Transverse colon (tissue), 4 donors: ENCODE data around the gene AQR.

Source experiments
- EP300 ChIP-seq: sonication (generic); formaldehyde crosslinking; IDR thresholded peaks from one replicate; pipeline ENCODE4 v1.6.1; 2017; ENCODE audit warnings: antibody characterized with exemption, low read depth
- POLR2AphosphoS5 ChIP-seq, 3 donors: sonication (generic); formaldehyde crosslinking; IDR thresholded peaks; one replicate each; pipeline ENCODE4 v1.6.1; 2016; ENCODE audit warnings: antibody characterized with exemption in 3 of 3
- TF ChIP-seq, protein P1 (sequence below), 5 experiments: fragments of 200-600 bp in 3 of 5; fragments of 450-650 bp in 2 of 5; sonication (generic) in 3 of 5; IDR thresholded peaks; 1 replicate in 2 of 5; 2 replicates in 3 of 5; pipeline ENCODE4 v1.5.1; 2016 to 2017; ENCODE audit warnings: antibody characterized with exemption in 5 of 5, inconsistent platforms in 3 of 5, mild to moderate bottlenecking in 2 of 5, moderate library complexity in 1 of 5

DNA sequence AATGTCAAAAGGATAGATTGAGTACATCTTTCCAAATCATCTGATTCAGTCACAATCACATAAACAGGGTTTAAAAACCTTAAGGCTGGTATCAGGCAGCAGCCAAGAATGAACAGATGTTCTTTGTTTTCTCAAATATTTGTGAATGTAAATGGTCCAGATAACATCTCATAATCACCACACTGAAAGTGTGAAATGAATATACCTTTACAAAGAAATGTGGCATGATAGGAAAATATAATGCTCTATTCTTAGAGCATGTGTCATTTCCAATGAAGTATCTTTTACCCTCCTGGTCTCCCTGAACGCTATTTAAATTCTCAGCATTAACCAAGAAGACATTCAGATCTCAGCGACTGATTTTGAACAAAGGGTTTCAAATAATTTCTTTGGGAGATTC lies 165.4 kb downstream of the AQR start:
- TF ChIP-seq POLR2AphosphoS5 (IDR thresholded peaks at IDR 0.05) (no peak), EP300 (no peak)
- TF ChIP-seq, protein P1, sequence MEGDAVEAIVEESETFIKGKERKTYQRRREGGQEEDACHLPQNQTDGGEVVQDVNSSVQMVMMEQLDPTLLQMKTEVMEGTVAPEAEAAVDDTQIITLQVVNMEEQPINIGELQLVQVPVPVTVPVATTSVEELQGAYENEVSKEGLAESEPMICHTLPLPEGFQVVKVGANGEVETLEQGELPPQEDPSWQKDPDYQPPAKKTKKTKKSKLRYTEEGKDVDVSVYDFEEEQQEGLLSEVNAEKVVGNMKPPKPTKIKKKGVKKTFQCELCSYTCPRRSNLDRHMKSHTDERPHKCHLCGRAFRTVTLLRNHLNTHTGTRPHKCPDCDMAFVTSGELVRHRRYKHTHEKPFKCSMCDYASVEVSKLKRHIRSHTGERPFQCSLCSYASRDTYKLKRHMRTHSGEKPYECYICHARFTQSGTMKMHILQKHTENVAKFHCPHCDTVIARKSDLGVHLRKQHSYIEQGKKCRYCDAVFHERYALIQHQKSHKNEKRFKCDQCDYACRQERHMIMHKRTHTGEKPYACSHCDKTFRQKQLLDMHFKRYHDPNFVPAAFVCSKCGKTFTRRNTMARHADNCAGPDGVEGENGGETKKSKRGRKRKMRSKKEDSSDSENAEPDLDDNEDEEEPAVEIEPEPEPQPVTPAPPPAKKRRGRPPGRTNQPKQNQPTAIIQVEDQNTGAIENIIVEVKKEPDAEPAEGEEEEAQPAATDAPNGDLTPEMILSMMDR (IDR thresholded peaks at IDR 0.05), result no peak
